BE2C (cell line): ENCODE data around the gene MYO1E.

Experiments
- DNase-seq: peaks from one replicate; pipeline ENCODE4 v3.0.0-alpha.2; 2020
- H3K27me3 ChIP-seq: fragments of 250-450 bp; sonication (Bioruptor Pico); 2 replicates; pipeline ENCODE4 v1.5.1; 2020; ENCODE audit warnings: mild to moderate bottlenecking
- H3K36me3 ChIP-seq: fragments of 250-450 bp; sonication (Bioruptor Pico); 2 replicates; pipeline ENCODE4 v1.5.1; 2020; ENCODE audit warnings: mild to moderate bottlenecking
- H3K4me1 ChIP-seq: fragments of 250-450 bp; sonication (Bioruptor Pico); 2 replicates; pipeline ENCODE4 v1.5.1; 2020
- H3K4me3 ChIP-seq: 2 replicates; pipeline ENCODE4 v1.5.1; 2011; ENCODE audit warnings: low read depth, low read length
- H3K9me3 ChIP-seq: fragments of 250-450 bp; sonication (Bioruptor Pico); 2 replicates; pipeline ENCODE4 v1.5.1; 2020
- CTCF ChIP-seq: IDR thresholded peaks from 2 replicates; pipeline ENCODE4 v1.5.1; 2012; ENCODE audit warnings: mild to moderate bottlenecking, low read depth, low read length

Gene MYO1E

GRCh38 chr15:59294574-59295260 is 78.0 kb downstream of the MYO1E start:
- no peaks in the 10 kb centered on the region for H3K36me3 ChIP-seq
- no peak for DNase-seq
- H3K4me3 ChIP-seq: no peak overlapping the region
- H3K27me3 ChIP-seq: peaks cover 8% of the 10 kb centered on the region
- TF ChIP-seq CTCF: no peak
- H3K9me3 ChIP-seq: no peaks in the 10 kb centered on the region
- H3K4me1 ChIP-seq: no peaks in the 10 kb centered on the region

- DNase-seq: no peak
- Histone ChIP-seq H3K36me3 (no peaks in the 10 kb centered on the region), H3K27me3 (peaks cover 8% of the 10 kb centered on the region), H3K4me1 (no peaks in the 10 kb centered on the region), H3K4me3 (no peak overlapping the region), H3K9me3 (no peaks in the 10 kb centered on the region)
- TF ChIP-seq CTCF: no peak
Observed at GRCh38 chr15:59292442-59293151, 80.1 kb downstream of the MYO1E start.

GRCh38 chr15:59291213-59291549 is 81.5 kb downstream of the MYO1E start:
- Histone ChIP-seq H3K9me3 (no peaks in the 10 kb centered on the region), H3K36me3 (no peaks in the 10 kb centered on the region), H3K4me1 (no peaks in the 10 kb centered on the region), H3K27me3 (peaks cover 8% of the 10 kb centered on the region), H3K4me3 (no peak overlapping the region)
- no peak for DNase-seq
- TF ChIP-seq CTCF: no peak

- H3K27me3 ChIP-seq: peaks cover 8% of the 10 kb centered on the region
- no peak for DNase-seq
- H3K4me1 ChIP-seq: no peaks in the 10 kb centered on the region
- H3K9me3 ChIP-seq: no peaks in the 10 kb centered on the region
- no peak overlapping the region for H3K4me3 ChIP-seq
- no peaks in the 10 kb centered on the region for H3K36me3 ChIP-seq
- TF ChIP-seq CTCF: no peak
Observed at GRCh38 chr15:59290295-59291212, 82.1 kb downstream of the MYO1E start.

- DNase-seq: no peak
- Histone ChIP-seq H3K36me3 (no peaks in the 10 kb centered on the region), H3K27me3 (peaks cover 8% of the 10 kb centered on the region), H3K4me1 (no peaks in the 10 kb centered on the region), H3K4me3 (no peak overlapping the region), H3K9me3 (no peaks in the 10 kb centered on the region)
- no peak for TF ChIP-seq CTCF
Observed at GRCh38 chr15:59289574-59289973, 83.1 kb downstream of the MYO1E start.
